HTERT RPE-1 (cell line): ENCODE data around the gene C1QTNF2.

Source experiments
- in situ Hi-C: fragments of 300-500 bp; cut with MboI; formaldehyde crosslinking; loops from 4 replicates; pipeline ENCODE4 v1.14.3; 2020; ENCODE audit warnings: low sequenced_read_pairs

Gene C1QTNF2

GRCh38 chr5:160306696-160307095, 63.7 kb downstream of the C1QTNF2 start:
- in situ Hi-C loops: no loop called here

- in situ Hi-C loops: no loop called here
Observed at GRCh38 chr5:160305319-160305718, 65.1 kb downstream of the C1QTNF2 start.

- in situ Hi-C loops: no loop called here
Observed at GRCh38 chr5:160303690-160304089, 66.7 kb downstream of the C1QTNF2 start.

GRCh38 chr5:160298189-160298588, 72.2 kb downstream of the C1QTNF2 start:
- in situ Hi-C loops: no loop called here

GRCh38 chr5:160297776-160298175, 72.7 kb downstream of the C1QTNF2 start:
- in situ Hi-C loops: no loop called here
